ENCODE results near the gene AVPR1B.

The AVPR1B gene

GRCh38 chr1:206117151-206117948 lies at the start of gene AVPR1B:
Gene AVPR1B, minus strand, starts transcription at chr1:206117388. Its CDS starts 498 bp downstream, at chr1:206116890.
- DNase-seq = no peak

DNA sequence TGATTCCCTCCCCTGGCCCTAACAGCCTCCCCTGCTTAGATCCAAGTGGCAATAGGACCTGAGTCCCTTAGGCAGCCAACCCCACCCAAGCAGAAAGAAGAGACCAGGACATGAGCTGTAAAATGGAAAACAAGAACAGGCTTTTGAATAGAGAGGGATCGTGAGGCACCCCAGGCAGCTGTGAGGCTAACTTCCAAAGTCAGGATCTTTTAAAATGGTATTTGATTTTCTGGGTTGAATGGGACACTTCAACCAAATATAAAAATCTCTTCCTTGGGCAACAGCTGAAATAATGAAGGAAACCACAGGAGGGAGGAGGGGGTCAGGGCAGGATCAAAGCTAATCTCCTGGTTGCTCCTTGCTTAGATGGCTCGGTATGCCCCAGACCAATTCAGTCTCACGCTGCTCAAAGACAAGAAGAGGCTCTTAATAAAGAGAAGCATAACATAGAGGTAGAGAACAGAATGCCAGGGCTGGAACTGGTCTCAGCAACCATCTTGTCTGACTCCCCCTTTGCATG lies 28.6 kb upstream of the AVPR1B start:
- no peak for DNase-seq

- DNase-seq = no peak
Observed at GRCh38 chr1:206144605-206145004, 27.4 kb upstream of the AVPR1B start.

DNA sequence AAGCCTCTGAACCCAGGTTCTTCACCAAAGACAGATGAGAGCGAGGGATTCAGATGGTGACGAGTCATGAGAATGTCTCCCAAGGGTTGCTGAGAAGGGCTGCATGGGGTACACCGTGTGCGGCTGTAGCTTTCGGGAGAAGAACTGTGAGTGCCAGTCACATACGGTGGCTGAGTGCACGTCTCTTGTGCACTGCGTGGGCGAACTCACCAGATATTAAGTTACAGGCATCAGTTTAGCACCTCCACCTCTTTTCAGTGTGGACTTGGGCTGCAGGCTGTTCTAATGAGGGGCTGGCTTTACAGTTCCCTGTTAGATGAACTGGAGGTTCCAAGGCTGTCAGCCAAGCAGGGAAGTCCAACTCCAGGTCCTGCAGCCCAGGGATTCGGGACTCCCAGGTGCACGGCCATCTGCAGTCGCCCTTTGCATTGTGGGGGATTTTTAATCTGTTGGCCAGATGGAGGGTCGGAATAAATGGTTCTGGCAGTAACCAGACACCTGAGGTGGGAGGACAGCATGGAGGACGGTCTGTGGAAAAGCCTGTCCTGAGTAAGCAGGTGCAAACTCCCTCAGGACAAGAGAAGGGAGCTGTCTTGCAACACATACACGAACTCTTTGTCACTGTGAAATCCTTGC lies 26.5 kb upstream of the AVPR1B start:
- no peak for DNase-seq

DNA sequence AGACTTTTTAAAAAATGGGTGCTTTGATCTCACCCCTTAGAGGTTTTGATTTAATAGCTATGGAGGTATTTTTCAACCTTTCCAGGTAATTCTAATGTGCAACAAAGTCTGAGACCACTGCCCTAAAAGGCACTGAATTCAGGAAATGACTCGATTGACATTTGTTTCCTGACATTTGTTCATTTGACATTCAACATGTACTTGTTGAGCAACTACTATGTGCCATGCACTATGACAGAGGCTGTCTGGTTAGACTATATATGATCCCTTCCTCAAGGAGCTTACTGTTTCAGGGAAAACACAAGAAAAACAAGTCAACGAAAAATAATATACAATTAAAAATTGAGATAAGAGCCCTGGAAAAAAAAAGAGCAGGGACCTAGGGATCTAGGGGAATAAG lies 25.6 kb upstream of the AVPR1B start:
- no peak for DNase-seq

GRCh38 chr1:206142011-206142410 lies 24.8 kb upstream of the AVPR1B start:
- DNase-seq = no peak

GRCh38 chr1:206136241-206136640 lies 19.1 kb upstream of the AVPR1B start:
- no peak for DNase-seq

DNA sequence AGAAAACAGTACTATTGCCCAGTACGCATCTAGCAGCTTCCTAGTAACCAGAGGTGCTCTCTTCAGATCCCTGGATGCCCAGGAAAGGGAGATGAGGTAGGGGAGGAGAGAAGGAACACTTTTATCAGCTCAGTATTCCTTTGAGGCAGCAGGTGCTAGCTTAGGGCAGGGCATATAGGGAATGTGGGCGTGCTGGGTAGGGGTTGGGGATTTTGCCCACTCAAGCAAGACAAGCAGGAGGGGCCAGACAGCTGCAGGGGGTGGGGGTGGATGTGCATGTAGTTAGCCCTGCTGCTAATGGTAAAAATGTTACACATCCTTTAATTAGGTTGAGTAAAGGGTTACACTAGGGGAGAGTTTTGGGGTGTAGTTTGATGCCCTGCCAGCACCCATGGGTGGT lies 18.1 kb upstream of the AVPR1B start:
- no peak for DNase-seq

DNA sequence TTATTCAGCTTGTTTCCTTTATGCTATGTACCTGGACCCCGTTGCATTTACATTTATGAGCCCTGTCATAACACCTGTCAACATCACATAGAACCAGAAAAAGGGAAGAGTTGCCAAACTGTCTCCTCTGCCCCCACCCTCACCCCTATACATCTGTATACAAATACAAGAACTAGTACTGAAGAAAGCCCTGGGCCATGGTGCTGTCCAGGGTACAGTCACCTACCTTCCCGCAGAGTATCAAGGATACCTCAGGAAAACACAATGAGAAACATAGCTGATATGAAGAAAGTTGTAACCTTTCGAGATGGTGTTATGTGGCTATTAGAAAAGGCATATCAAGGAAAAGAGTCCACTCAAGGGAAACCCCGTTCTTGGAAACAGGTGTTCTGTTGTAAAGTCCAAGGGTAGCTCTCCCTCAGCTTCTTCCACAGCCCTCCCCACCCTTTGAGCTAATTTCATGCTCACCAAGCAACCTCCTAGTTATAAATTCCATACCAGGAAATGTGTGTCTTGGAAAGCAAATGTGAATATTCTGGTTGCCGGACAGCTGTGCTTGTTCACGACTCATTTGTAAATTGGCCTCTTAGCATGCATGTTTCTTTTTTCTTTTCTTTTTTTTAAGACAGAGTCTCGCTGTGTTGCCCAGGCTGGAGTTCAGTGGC lies 16.7 kb upstream of the AVPR1B start:
- no peak for DNase-seq

- DNase-seq = no peak
Observed at GRCh38 chr1:206131037-206131436, 13.8 kb upstream of the AVPR1B start.

GRCh38 chr1:206128196-206128595 lies 11.0 kb upstream of the AVPR1B start:
- DNase-seq = peak; percentile 68

DNA sequence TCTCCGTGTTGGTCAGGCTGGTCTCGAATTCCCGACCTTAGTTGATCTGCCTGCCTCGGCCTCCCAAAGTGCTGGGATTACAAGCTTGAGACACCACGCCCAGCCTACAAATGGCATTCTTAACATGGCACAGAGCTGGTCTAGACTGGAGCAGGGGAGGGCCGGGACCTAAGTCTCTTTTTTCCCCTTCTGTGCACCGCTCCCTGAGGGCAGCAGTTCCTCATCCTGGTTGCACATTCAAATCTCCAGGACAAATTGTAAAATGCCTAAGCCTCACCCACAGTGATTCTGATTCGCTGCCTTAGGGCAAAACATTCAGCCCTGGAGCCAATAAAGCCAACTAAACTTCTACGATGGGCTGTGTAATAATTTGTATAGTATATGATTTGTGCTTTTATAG lies 10.1 kb upstream of the AVPR1B start:
- no peak for DNase-seq

DNA sequence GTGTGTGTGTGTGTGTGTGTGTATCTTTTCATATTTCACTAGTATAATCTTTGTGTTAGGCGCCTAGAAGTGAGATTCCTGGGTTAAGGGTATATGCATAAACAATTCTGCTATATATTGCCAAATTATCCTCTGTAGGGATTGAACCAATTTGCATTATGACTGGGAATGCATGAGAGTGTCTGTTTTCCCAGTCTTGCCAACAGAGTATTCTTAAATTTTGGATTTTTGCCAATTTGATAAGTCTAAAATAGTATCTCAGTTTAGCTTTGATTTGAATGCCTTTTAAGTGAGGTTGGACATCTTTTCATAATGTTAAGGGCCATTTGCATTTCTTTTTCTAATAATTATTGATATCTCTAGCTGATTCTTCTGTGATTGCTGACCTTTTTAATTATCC lies 8.2 kb upstream of the AVPR1B start:
- DNase-seq = no peak

DNA sequence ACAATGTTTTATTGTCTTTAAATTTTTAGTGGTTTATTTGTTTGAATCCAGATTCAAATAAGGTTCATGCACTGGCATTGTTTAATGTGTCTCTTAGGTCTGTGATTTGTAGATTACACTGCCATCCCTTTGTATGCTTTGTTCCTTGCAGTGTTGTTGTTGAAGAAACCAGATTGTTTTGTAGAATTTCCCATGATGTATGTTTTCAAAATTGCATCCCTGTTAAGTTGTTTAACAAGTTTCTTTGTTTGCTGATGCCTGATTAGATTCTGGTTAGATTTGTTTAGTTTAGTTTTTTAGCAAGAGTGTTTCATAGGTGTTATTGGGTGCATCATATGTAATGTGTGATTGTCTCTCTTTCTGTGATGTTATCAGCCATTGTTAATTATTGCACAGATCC lies 5.5 kb upstream of the AVPR1B start:
- no peak for DNase-seq

DNA sequence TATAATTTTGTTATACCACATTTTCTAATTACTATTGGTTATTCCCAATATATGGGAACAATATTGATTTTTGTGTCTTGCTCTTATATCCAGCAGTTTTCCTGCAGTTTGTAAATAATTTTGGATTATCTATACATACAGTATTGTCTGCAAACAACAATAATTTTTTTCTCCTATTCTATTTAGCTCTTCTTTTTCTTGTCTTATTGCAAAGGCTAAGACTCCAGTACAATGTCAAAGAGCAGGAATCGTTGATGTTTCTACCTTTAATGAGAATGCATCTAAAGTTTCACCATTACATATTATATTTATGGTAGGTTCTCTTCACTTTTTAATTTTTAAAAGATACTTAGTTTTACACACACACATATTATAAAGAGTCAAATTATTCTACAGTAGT lies 4.1 kb upstream of the AVPR1B start:
- no peak for DNase-seq

DNA sequence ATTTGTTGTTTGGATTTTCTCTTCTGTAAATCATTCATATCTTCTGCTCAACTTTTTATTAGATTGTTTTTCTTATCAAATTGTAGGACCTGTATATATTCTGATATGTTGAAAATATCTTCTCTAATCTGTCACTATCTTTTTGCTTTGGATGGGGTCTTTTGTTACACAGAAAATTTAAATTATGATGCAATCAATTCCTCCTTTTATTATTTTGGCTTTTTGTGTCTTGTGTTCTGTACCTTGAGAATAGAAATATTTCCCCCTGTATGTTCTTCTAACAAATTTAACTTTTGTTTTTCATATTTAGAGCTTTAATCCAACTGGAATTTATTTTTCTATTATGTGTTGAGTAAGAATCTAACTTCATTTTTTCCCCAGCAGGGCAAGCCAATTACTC lies 3.2 kb upstream of the AVPR1B start:
- DNase-seq = no peak

- DNase-seq = no peak
Observed at GRCh38 chr1:206116873-206117150, 376 bp downstream of the AVPR1B start.

DNA sequence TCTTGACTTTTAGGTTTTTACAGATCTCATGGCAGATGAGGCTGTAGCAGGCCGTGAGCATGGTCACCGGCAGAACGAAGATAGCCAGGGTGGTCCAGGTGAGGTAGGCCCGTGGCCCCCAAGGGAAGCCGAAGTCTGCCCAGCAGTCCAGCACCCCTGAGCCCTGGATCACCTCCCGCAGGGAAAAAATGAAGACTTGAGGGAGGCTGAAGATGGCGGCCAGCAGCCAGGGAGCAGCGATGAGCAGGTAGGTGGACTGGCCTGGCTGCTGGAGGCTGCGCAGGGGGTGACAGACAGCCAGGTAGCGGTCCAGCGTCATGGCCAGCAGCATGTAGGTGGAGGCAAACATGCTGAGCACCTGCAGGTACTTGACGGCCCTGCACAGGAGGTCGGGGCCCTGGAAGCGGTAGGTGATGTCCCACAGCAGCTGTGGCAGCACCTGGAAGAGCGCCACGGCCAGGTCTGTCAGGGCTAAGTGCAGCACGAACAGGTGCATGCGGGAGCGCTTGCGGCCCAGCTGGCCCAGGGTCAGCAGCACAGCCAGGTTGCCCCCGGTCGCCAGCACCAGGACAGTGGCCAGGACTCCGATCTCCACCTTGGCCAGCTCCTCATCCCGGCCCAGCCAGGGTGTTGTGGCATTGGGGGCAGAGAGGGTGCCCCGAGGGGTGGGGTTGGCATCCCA lies 856 bp downstream of the AVPR1B start:
- no peak for DNase-seq

DNA sequence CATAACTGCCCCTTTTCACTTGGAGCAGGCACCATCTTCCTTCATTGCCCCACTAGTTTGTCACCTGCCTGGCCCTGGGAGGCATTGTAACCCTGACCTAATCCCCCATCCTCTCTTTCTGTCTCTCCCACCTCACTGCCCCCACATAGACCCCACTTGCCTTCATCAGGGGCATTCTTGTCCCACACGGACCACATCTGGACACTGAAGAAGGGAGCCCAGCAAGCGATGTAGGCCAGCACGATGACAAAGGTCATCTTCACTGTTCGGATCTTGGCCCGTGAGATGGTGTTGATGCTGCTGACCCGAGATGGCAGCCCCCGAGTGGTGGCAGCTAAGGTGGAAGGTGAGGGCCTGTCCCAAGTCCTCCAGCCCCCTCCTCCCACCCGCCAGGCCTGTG lies 1.4 kb downstream of the AVPR1B start:
- DNase-seq = no peak

GRCh38 chr1:206114692-206115640 lies 2.2 kb downstream of the AVPR1B start:
- peak; percentile 17 for DNase-seq

GRCh38 chr1:206112600-206113301 lies 4.4 kb downstream of the AVPR1B start:
- no peak for DNase-seq
